ENCODE results near the gene SLC7A4.

- TF ChIP-seq CTCF (IDR thresholded peaks at IDR 0.05) = no peak
- TF ChIP-seq EZH2 (IDR thresholded peaks at IDR 0.05) = no peak
- no peak for TF ChIP-seq EZH2phosphoT487 (IDR thresholded peaks at IDR 0.05)
Observed at GRCh38 chr22:21079493-21079892, 47.1 kb upstream of the SLC7A4 start.

Measured in neural progenitor cell (in vitro differentiated cells).